Measurements from ENCODE around the gene ZFC3H1. TPM values are rescaled to one million over a fixed set of nuclear protein-coding genes. Genes with fewer than 3 reads are reported as not detected.

ZFC3H1 gene
- total RNA-seq, 1 experiment from 2014 or later = 53.4 TPM

DNA sequence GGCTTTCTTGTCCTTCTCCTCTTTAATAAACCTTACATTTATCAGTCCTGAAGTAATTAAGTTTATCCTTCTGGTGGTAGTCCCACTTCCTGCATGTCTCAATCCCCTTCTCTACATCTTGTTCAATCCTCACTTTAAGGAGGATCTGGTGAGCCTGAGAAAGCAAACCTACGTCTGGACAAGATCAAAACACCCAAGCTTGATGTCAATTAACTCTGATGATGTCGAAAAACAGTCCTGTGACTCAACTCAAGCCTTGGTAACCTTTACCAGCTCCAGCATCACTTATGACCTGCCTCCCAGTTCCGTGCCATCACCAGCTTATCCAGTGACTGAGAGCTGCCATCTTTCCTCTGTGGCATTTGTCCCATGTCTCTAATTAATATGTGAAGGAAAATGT, 79.3 kb downstream of the ZFC3H1 start:
- Histone ChIP-seq H3K27me3 (ENCODE audit: insufficient read depth, low read depth) (no peaks in the 10 kb centered on the region), H2AFZ (no peak overlapping the region), H3K4me2 (no peak overlapping the region), H3K27ac (no peak overlapping the region), H3K4me3 (no peak overlapping the region), H3K36me3 (ENCODE audit: low read depth) (no peaks in the 10 kb centered on the region), H4K20me1 (ENCODE audit: insufficient read depth) (no peaks in the 10 kb centered on the region), H3K79me2 (ENCODE audit: low read depth) (no peaks in the 10 kb centered on the region), H3K9me3 (ENCODE audit: insufficient read depth, low read depth) (no peaks in the 10 kb centered on the region), H3K4me1 (replicated peaks; ENCODE audit: insufficient read depth) (no peaks in the 10 kb centered on the region; the same call in 1 of the 2 replicates), H3F3A (ENCODE audit: insufficient read depth, low read depth) (no peaks in the 10 kb centered on the region), H3K9me2 (ENCODE audit: insufficient read depth) (no peaks in the 10 kb centered on the region; the same call in 1 of the 2 replicates)
- no peak for DNase-seq
- TF ChIP-seq, protein P1, sequence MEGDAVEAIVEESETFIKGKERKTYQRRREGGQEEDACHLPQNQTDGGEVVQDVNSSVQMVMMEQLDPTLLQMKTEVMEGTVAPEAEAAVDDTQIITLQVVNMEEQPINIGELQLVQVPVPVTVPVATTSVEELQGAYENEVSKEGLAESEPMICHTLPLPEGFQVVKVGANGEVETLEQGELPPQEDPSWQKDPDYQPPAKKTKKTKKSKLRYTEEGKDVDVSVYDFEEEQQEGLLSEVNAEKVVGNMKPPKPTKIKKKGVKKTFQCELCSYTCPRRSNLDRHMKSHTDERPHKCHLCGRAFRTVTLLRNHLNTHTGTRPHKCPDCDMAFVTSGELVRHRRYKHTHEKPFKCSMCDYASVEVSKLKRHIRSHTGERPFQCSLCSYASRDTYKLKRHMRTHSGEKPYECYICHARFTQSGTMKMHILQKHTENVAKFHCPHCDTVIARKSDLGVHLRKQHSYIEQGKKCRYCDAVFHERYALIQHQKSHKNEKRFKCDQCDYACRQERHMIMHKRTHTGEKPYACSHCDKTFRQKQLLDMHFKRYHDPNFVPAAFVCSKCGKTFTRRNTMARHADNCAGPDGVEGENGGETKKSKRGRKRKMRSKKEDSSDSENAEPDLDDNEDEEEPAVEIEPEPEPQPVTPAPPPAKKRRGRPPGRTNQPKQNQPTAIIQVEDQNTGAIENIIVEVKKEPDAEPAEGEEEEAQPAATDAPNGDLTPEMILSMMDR (conservative IDR thresholded peaks at IDR 0.05) = no peak
- TF ChIP-seq EZH2 (IDR thresholded peaks at IDR 0.05; ENCODE audit: low read depth) = no peak
- intact Hi-C loops (cut with micrococcal nuclease; ENCODE audit: unreplicated experiment) = no loop called here
- POLR2A ChIA-PET (ENCODE audit: unreplicated experiment) = no interaction called here
- no TSS peak for BruUV-seq (replicated peaks)
- CTCF ChIA-PET = no interaction called here

DNA sequence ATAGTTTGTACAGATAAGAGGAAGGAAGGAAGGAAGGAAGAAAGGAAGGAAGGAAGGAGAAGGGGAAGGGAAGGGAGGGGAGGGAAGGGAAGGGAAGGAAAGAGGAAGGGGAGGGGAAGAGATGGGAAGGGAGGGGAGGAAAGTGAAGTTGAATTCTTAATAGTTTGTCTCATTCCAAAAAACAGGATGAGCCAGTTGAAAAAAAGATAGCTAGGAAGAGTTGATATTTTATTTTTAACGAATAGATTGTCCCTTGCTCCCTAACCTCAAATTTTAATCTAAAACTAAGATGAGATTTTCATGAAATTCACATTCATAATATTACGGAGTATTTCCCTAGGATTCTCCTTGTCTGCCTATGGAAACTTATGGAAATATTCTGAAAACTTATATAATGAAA, 80.7 kb downstream of the ZFC3H1 start:
- DNase-seq = no peak
- no peak overlapping the region for H2AFZ ChIP-seq
- no peaks in the 10 kb centered on the region; the same call in 1 of the 2 replicates for H3K4me1 ChIP-seq (replicated peaks; ENCODE audit: insufficient read depth)
- POLR2A ChIA-PET (ENCODE audit: unreplicated experiment) = no interaction called here
- H3K27me3 ChIP-seq (ENCODE audit: insufficient read depth, low read depth) = no peaks in the 10 kb centered on the region
- H4K20me1 ChIP-seq (ENCODE audit: insufficient read depth) = no peaks in the 10 kb centered on the region
- CTCF ChIA-PET = no interaction called here
- intact Hi-C loops (cut with micrococcal nuclease; ENCODE audit: unreplicated experiment) = no loop called here
- H3K9me3 ChIP-seq (ENCODE audit: insufficient read depth, low read depth) = no peaks in the 10 kb centered on the region
- H3F3A ChIP-seq (ENCODE audit: insufficient read depth, low read depth) = no peaks in the 10 kb centered on the region
- H3K79me2 ChIP-seq (ENCODE audit: low read depth) = no peaks in the 10 kb centered on the region
- H3K4me3 ChIP-seq = no peak overlapping the region
- TF ChIP-seq EZH2 (IDR thresholded peaks at IDR 0.05; ENCODE audit: low read depth) = no peak
- TF ChIP-seq, protein P1 (conservative IDR thresholded peaks at IDR 0.05) = no peak
- no TSS peak for BruUV-seq (replicated peaks)
- no peak overlapping the region for H3K4me2 ChIP-seq
- H3K9me2 ChIP-seq (ENCODE audit: insufficient read depth) = no peaks in the 10 kb centered on the region; the same call in 1 of the 2 replicates
- H3K27ac ChIP-seq = no peak overlapping the region
- no peaks in the 10 kb centered on the region for H3K36me3 ChIP-seq (ENCODE audit: low read depth)

- Histone ChIP-seq H4K20me1 (ENCODE audit: insufficient read depth) (no peaks in the 10 kb centered on the region), H3K4me2 (no peak overlapping the region), H3F3A (ENCODE audit: insufficient read depth, low read depth) (no peaks in the 10 kb centered on the region), H3K9me3 (ENCODE audit: insufficient read depth, low read depth) (no peaks in the 10 kb centered on the region), H3K9me2 (ENCODE audit: insufficient read depth) (no peaks in the 10 kb centered on the region; the same call in 1 of the 2 replicates), H3K27ac (no peak overlapping the region), H3K36me3 (ENCODE audit: low read depth) (no peaks in the 10 kb centered on the region), H3K79me2 (ENCODE audit: low read depth) (no peaks in the 10 kb centered on the region), H3K27me3 (ENCODE audit: insufficient read depth, low read depth) (no peaks in the 10 kb centered on the region), H3K4me3 (no peak overlapping the region), H3K4me1 (replicated peaks; ENCODE audit: insufficient read depth) (no peaks in the 10 kb centered on the region; the same call in 1 of the 2 replicates), H2AFZ (no peak overlapping the region)
- DNase-seq = peak in 1 of 2 experiments; percentile 55
- POLR2A ChIA-PET (ENCODE audit: unreplicated experiment) = no interaction called here
- BruUV-seq (replicated peaks) = no TSS peak
- CTCF ChIA-PET = no interaction called here
- intact Hi-C loops (cut with micrococcal nuclease; ENCODE audit: unreplicated experiment) = no loop called here
- TF ChIP-seq EZH2 (IDR thresholded peaks at IDR 0.05; ENCODE audit: low read depth) = no peak
- TF ChIP-seq, protein P1 (conservative IDR thresholded peaks at IDR 0.05) = no peak
These were observed 82.4 kb downstream of the ZFC3H1 start for GRCh38 chr12:71581206-71581605.
